A673 (cell line): Measurements from ENCODE around the gene NR2C2.

Source experiments
- CTCF ChIP-seq: fragments of 300-800, 200-600 bp; sonication (generic); conservative IDR thresholded peaks from 2 replicates; pipeline ENCODE4 v1.5.1; 2017; ENCODE audit warnings: low read depth, mild to moderate bottlenecking, antibody characterized with exemption, low read length, moderate library complexity, mixed read lengths
- EZH2 ChIP-seq: fragments of 200-600 bp; sonication (generic); IDR thresholded peaks from 2 replicates; pipeline ENCODE4 v1.6.1; 2017; ENCODE audit warnings: borderline replicate concordance, low read depth, mild to moderate bottlenecking, mixed read lengths, antibody characterized with exemption, low read length; ENCODE audit not compliant: poor library complexity, severe bottlenecking

- TF ChIP-seq CTCF: no peak
- TF ChIP-seq EZH2: no peak
These were observed 75.9 kb downstream of the NR2C2 start for GRCh38 chr3:15023249-15023648.
